NCI-H146 treated with DMSO at 0.1 percent for 48 hours (cell line): Measurements from ENCODE around the gene PARM1.

Experiments used
- DNase-seq: peaks from one replicate; lab custom pipeline; 2025; ENCODE audit not compliant: unreplicated experiment; lab: John Stamatoyannopoulos, UW

PARM1 gene

DNA sequence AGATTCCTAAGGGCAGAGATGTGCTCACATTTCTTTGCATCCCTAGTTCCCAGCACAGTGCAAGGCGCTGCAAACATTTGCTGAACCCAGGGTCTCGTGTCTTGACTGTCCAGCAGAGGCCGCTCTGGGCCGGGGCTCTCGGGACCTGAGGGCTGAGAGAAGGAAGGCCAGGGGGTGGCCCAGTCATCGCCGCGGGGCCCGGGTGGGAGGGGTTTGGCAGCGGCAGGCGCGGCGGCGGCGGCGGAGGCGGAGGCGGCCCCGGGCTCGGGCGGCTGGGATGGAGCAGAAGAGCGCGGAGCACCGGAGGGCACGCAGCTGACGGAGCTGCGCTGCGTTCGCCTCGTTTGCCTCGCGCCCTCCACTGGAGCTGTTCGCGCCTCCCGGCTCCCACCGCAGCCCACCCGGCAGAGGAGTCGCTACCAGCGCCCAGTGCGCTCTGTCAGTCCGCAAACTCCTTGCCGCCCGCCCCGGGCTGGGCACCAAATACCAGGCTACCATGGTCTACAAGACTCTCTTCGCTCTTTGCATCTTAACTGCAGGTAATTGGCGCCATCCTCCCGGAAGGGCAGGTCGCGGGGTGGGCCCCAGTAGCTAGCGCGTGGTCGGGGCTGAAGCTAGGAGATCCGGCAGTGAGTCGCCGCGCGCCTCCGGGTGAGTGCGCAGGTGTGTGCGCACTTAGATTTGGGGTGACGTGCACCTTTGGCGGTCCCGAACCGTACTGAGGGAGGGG, at the start of gene PARM1:
TSS of gene PARM1 (plus strand) at position 285 of the 730 bp plus-strand sequence. CDS start at position 497, 212 bp downstream.
- DNase-seq: peak; percentile 47

GRCh38 chr4:74884266-74884665, 48.6 kb upstream of the PARM1 start:
- DNase-seq: no peak

DNA sequence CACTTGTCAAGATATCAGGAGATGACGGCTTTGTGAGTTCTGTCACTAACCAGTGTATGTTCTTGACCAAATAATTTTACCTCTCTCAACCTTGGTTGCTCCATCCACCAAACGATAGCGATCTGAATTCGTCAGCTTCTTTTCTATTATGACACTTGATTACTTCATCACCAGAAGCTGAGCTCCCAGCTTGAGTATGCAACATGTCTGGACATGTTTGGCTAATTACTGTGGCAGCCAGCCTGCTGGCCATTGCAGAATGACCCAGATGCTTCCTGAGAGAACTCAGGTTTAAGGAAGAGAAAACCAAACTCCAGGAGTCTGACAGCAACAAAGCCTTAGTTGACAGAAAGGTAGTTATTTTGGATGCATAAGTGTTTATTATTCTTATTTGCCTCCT, 46.4 kb upstream of the PARM1 start:
- no peak for DNase-seq

GRCh38 chr4:74890341-74890740, 42.6 kb upstream of the PARM1 start:
- no peak for DNase-seq

GRCh38 chr4:74891037-74891436, 41.9 kb upstream of the PARM1 start:
- DNase-seq: no peak

DNA sequence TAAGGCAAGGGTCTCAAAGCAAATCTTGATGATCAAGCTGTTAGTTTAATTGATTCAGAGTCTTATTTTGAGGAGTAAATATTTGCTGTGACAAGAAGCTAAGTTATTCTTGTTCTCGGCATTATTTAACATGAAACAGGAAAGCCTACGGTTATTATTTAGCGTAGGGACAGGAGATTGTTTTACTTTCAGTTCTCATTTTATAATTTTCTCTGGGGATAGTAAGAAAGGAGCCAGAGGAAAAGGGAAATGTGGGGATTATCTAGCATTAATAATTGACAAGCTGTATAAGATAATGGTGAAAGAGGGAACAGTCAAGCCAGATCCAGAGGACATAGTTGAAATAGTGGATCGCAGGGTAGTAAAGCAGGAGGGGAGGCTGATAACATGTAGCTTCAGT, 39.7 kb upstream of the PARM1 start:
- no peak for DNase-seq

DNA sequence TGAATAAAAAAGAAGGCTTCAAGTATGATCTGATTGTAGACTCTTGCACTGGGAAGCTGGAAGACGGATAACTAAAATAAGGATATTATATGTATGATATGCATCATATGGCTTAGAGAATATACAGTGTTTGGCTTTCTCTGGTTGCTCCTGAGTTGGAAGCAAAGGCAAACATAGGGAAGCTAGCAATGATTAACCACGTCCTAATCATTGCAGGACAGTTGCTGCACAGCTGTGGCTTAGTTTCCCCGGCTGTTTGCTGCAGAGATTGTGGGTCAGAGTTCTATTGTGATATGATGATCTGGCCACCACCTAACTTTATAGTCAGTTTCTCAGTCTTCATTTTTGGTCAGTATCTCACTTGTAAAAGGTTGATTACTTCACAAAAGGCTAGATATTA, 36.3 kb upstream of the PARM1 start:
- DNase-seq: no peak

DNA sequence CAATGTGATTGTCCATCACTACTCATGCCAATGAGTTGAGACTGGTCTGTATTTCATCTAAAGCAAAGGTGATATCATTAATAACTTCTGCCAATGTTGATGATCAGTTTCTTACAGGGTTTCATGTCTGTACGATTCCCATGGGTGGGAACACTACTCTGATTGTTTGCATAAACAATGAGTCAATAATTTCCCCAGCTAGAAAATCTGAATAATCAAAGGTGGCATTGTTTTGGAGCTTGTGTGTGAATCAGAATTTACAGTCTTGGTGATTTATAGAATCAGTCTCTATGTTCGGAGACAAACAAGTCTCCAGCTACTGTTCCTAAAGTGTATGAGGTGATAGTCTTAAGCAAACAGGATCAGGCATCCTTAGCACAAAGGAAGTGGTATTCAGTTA, 35.5 kb upstream of the PARM1 start:
- DNase-seq: no peak

DNA sequence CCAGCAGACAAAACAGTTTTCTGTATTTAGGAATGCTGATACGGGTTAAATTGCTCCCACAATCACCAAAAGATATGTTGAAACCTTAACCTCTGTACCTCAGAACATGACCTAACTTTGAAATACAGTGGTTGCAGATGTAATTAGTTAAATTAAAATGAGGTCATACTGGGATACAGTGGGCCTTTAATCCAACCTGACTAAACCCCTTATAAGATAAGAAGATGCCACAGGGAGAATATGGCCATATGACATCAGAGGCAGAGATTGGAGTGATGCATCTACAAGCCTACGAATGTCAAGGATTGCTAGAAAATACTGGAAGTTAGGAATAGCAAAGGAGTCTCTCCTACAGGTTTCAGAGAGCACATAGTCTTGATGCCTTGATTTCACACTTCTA, 32.1 kb upstream of the PARM1 start:
- DNase-seq: no peak

DNA sequence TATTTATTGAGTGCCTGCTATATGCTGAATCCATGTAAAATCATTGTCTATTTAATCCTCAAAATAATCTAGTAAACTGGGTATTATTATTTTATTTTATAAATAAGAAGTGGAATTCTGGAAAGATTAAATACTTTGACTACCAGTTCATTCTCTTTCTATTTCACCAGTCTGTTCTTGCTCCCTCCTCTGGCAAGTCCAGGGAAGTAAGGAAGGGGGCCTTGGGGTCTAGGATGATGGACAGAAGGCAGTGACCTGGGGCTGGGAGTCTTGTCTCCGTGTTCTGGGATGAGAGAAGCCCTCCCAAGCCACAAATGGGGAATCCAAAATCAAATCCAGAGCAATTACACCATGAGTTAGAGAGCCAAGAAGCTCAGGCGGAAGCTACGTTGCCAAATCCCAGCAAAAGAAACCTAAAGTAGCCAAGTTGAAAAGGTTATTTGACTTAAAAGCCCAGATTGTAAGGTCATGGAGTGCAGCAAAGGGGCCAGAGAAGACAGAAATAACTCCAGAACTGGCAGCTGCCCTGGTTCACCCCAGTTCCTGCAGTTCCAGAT, 28.3 kb upstream of the PARM1 start:
- no peak for DNase-seq

DNA sequence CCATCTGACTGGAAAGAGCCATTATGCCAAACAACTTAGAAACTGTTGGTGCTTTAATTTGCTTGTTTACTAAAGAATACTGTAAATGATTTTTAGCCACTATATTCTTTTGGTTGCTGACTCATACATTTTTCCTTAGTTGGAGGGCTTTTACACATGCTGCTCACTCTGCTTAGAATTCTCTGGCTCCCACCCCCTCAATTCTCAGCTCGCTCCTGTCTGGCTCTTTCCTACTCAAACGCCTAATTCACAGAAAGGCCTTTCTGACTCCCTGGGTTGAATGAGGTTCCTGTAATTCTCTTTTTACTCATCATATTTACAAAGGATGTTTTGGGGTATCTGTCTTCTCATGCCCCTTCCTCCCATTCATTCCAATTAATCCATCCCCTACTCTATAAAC, 26.1 kb upstream of the PARM1 start:
- no peak for DNase-seq

- DNase-seq: no peak
These were observed 13.1 kb upstream of the PARM1 start for GRCh38 chr4:74919783-74920182.

GRCh38 chr4:74920704-74921103, 12.2 kb upstream of the PARM1 start:
- DNase-seq: no peak

- no peak for DNase-seq
These were observed 11.4 kb upstream of the PARM1 start for GRCh38 chr4:74921490-74921889.

GRCh38 chr4:74926007-74926406, 6.9 kb upstream of the PARM1 start:
- DNase-seq: no peak

DNA sequence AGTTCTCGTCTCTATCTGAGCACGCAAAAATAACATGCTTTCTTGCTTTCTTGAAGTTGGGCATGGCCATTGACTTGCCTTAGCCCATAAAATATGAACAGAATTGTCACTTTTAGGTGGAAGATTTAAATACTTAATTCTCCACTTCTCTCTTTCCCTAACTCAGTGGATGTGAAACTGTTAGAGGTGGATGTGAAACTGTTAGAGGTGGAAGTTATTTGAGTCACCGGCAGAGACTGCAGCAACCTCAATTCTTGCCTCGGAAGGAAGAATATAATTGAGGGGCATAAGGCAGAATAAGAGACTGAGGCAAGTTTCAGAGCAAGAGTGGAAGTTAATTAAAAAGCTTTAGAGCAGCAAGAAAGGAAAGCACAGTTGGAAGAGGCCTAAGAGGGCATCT, 2.8 kb upstream of the PARM1 start:
- no peak for DNase-seq

- no peak for DNase-seq
These were observed 1.5 kb upstream of the PARM1 start for GRCh38 chr4:74931376-74931775.

GRCh38 chr4:74932010-74932409, 906 bp upstream of the PARM1 start:
- no peak for DNase-seq

GRCh38 chr4:74933562-74934015, 673 bp downstream of the PARM1 start:
- DNase-seq: no peak

DNA sequence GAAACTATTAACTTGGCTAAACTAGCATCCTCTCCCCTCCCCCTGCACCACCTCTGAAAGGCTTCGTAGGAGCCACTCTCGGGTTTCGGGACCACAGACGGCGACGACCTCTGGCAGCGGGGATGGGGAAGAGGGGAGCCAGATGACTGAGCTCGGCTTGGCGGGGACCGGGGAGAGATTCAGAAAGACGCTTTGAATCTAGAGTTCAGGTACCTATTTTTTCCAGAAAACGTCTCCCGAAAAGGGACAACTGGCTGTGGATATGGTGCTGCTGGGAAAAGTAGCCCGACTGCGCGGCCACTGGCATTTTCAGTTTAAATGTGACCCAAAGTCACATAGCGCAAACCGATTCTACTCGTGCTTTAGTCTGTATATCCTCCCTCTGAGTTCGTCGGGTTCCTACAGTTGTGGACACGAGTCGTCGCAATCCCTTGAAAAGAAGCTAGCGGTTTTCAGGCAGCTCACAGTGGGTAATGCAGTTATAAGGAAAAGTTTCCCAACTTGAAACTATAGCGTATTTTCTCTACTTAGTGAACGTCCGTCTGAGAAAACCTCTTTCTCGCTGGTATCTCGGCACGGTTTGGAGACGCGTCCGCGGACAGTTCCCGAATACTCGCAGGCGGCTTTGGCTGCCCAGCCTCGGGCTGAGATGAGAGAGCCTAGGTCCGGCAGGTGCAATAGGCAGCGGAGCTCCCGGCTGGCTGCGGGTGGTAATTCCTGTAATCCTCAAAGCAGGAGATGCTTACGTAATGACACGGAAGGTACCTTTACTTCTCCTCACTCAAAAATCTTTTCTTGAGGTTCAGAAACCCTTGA, 1.3 kb downstream of the PARM1 start:
- peak; percentile 1 for DNase-seq

DNA sequence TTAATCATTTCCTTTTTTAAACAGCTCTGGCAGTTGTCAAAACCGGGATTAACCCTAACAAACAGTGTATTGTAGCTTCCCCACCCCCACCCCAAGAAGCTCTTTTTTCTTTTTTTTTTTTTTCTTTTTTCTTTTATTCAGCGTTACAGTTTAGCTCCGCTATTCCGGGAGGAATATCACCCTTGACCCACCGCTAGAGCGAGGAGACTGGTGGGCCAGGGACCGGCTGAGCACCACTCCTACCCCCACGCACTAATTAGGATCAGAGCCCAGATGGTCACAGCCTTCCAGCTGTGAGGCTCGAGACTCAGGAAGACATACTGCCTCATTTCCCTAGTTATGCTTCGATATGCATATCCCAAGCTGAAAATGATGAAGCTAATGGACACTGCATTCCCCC, 2.0 kb downstream of the PARM1 start:
- DNase-seq: no peak

GRCh38 chr4:74941123-74941522, 8.2 kb downstream of the PARM1 start:
- DNase-seq: no peak
